HG03354 (cell line): Measurements from ENCODE around the gene ARHGAP40.
"Not testable (repeated sequence)": the region's sequence is repeated elsewhere in the genome, so short reads cannot be mapped to it uniquely, and the experiment has no call there.

Experiments
- ATAC-seq: cut with Tn5 transposase; IDR thresholded peaks from one replicate; pipeline ENCODE4 v1.9.1; 2021; ENCODE audit warnings: mild to moderate bottlenecking; ENCODE audit not compliant: unreplicated experiment, poor library complexity, severe bottlenecking

ARHGAP40 gene

DNA sequence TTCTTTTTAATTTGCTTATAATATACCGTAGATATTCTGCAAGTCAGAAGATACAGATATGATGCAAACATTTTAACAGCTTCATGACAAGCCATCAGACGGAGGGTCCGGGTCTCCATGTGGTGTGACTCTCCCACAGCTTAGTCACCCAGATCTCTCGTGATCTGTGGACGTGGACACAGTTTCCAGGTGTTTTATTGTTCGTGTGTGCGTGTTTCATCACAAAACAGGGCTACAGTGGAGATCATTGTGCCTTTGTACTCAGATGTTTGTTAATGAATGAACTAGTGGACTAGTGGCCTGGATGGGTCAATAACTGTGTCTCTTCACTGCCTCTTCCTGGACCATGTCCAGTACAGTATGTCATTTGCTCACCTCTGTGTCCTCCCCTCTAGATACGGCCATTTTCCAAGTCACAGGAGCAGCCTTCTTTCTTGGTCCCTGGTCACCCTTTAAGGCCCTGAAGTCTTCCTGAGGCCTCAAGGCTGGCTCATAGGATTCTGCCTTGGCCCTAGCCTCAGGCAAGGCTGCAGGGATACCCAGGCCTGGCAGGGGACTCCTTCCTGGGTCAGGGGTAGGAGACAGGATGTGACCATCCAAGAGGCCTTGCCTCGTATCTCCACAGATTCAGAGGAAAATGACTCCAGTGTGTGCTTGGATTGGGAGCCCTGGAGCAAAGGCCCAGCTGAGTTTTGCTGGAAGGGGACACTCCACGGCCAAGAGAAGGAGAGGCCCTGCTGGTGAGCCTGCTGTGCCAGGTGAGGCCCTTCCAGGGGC is 16.0 kb upstream of the ARHGAP40 start:
- no peak for ATAC-seq

DNA sequence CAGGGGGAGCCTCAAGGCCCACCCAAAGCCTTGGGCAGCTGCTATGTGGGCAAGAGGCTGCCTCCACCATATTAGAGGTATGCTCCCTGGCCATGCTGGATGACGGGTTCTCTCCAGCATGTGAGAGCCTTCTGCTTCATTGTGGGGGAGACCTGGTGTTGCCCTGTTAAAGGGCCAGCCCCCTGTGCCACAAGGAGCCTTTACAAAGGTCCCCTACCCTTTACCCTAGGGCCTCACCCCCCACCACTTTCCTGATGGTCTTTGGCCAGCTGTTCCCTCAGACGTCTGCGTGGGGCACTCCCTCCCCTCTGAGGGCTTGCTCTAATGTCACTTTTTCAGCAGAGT is 15.5 kb upstream of the ARHGAP40 start:
- no peak for ATAC-seq

DNA sequence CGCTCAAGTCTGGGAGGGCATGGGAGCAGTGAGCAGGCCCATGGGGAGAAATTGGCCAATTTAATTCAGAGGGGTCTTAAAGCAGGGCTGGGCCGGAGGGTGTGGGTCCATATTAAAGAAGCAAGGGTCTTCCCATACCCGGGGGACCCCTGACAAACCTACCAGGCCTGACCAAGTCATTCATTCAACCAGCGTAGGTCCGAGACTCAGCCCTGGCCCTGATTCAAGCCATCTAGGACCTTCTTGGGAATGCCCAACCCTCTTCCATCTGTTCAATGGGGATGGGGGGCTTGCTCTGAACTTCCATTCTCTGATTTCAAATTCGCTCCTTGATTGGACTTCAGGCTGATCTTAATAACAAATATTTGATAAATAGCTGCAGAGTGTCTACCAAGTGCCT is 13.3 kb upstream of the ARHGAP40 start:
- no peak for ATAC-seq

GRCh38 chr20:38589351-38589750 is 12.3 kb upstream of the ARHGAP40 start:
- ATAC-seq: no peak

- no peak for ATAC-seq
These were observed 11.5 kb upstream of the ARHGAP40 start for GRCh38 chr20:38589967-38590675.

- no peak for ATAC-seq
These were observed 10.7 kb upstream of the ARHGAP40 start for GRCh38 chr20:38590676-38591473.

GRCh38 chr20:38591474-38592410 is 9.9 kb upstream of the ARHGAP40 start:
- ATAC-seq: no peak

- ATAC-seq: not testable (repeated sequence)
These were observed 9.2 kb upstream of the ARHGAP40 start for GRCh38 chr20:38592411-38592790.

- ATAC-seq: not testable (repeated sequence)
These were observed 7.3 kb upstream of the ARHGAP40 start for GRCh38 chr20:38594281-38594680.

DNA sequence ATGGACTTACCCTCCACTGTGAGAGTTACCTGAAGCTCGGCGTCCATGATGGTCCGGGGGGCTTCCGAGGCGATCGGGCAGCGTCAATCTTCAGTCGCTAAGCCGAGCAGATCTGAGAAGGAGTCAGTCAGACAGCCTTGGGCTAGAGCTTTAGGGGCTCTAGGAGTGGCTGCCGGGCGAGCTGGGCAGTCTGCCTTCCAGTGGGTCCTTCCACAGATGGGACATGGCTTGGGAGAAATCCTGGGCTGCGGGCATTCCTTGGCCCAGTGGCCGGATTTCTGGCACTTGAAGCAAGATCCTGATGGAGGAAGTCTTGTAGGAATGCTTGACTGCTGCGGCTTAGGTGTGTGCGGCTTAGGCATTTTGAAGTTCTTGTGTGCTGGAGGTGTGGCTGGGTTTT is 5.7 kb upstream of the ARHGAP40 start:
- not testable (repeated sequence) for ATAC-seq

DNA sequence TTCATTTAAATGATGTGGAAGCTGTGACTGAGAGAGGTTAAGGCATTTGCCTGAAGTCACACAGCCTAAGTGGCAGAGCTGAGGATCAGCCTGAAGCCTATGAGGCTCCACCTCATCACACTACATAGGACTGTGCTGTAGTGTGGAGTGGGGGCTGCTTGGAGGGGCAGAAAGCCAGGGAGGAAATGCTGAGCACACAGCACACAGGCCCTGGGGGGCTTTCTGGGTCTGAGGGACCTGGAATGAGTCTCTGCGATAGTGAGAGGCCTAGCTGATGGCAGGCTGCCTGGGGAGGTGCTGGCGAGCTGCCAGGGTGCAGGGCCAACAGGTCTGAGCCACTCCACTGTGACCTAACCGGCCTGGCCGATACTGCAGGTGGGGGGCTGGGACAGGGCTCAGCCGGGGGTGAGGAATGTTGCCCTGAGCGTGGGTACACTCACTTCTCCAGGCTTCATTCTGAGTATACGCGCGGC is 2.2 kb upstream of the ARHGAP40 start:
- ATAC-seq: no peak

- no peak for ATAC-seq
These were observed 1.6 kb upstream of the ARHGAP40 start for GRCh38 chr20:38600057-38600456.

GRCh38 chr20:38602185-38602581 is 574 bp downstream of the ARHGAP40 start:
- ATAC-seq: no peak

- ATAC-seq: no peak
These were observed 1.7 kb downstream of the ARHGAP40 start for GRCh38 chr20:38603286-38603685.

DNA sequence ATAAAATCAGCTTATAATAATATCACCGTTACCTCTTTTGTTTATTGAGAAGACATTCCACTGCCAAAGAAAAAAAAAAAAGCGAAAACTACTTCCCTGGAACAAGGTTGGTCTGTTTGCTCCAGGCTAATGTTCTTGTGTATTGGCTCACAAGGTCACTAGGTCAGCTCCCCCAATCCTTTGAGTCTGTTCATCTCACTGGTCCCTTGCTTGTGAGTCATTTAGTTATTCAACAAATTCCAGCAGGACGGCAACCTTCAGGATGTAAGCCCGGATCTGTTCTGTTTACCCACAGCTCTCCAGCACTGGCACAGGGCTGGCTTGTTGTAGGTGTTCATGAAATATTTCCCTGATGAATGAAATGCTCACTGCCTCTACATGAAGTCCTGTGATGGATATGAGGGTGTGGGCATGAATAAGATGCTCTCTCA is 3.3 kb downstream of the ARHGAP40 start:
- ATAC-seq: no peak

DNA sequence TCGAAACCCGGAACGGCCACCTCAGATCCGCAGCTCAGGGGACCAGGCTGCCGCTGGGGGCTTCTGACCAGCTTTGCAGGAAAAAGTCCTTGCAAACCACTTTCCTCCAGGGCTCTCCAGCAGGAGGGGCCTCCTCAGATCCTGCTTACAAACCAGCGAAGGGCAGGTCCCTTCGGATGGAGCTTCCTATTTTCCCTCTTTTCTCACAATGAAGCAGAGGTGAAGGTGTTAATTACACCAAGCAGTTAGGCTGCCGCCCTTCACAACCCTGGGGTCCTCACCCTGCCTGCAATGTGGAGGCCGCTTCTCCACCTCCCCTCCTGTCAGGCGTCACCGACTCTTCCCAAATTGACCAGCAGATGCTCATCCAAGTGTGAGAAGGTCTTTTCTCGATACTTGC is 5.7 kb downstream of the ARHGAP40 start:
- ATAC-seq: no peak

DNA sequence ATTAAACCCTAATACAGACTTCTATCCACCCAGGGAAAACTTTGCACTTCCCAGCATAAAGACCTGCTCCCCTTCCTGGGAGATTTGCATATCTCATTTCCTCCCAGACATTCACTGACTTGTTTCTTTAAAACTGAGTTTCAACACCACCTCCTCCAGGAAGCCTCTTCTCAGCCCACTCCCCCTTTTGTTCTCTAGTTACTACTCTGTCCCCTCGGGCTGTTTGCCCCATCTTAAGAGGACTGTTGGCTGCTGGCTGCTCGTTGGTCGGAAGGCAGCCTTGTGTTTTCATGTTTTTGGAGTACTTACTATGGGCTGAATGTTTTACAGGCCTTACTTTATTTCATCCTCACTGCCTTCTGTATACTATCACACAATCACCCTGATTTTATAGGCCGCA is 6.6 kb downstream of the ARHGAP40 start:
- ATAC-seq: no peak

GRCh38 chr20:38609815-38610214 is 8.2 kb downstream of the ARHGAP40 start:
- no peak for ATAC-seq

DNA sequence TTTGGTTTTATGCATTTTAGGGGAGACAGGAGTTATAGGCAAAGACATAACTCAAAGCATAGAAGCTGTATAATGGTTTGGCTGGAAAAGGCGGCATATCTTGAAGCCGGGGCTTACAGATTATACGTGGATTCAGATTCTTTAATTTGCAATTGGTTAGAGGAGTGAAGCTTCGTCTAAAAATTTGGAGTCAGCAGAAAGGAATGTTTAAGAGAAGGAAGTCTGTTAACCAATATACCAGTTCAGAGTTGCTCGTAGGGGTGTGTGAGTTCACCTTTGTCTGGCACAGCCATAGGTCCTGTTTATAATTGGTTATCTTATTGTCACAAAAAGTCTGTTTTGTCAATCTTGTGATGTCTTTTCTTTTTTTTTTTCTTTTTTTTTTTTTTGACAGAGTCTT is 8.9 kb downstream of the ARHGAP40 start:
- no peak for ATAC-seq
